Hepatic stellate cell (primary cell): ENCODE data around the gene CA10.

ENCODE experiments used
- DNase-seq: peaks from one replicate; pipeline ENCODE4 v3.0.0; 2011; ENCODE audit warnings: low spot score

The CA10 gene

GRCh38 chr17:51951741-51952140 lies 206.8 kb downstream of the CA10 start:
- no peak for DNase-seq

DNA sequence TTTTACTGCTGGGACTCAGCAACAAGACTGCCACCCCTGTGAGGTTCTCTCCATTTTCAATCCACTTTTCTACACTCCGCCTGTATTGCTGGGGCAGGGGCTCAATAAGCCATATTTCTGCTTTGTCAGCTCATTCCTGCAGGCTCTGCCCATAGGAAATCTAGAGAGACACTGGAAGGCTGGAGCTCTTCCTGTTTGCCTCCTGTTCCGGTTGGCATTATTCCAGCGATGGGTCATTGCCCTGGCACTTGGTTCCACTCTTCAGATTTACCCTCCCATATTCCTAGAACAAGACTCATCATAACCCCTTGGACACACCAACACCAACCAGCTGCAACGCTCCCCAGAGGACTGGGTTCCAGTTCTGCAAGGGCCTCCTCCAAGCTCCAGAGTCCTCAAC lies 210.4 kb downstream of the CA10 start:
- no peak for DNase-seq

DNA sequence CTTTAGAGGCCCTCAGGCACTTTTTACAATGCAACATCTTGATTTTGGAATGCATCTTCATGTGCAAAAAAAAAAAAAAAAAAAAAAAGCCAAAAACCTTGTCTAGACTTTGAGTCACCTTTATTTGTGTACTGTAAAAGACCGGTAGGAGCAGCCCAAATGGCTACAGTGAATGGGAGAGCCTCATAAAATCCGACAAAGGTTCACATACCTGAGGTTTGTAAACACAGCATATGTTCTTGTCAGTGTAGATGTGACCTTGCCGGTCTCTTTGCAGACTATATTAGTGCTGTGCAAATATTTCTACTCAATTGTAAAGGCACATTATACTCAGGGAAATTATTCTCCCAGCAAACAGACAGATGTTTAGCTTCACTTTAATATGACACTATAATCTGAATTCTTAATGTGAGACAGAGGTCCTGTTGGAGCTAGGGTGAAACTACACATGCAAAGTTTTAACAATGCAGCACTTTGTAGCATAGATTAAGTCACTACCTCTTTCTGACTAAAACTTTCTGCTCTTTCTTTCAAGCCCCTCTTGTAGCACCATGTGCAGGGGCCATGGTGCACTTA lies 211.3 kb downstream of the CA10 start:
- no peak for DNase-seq

DNA sequence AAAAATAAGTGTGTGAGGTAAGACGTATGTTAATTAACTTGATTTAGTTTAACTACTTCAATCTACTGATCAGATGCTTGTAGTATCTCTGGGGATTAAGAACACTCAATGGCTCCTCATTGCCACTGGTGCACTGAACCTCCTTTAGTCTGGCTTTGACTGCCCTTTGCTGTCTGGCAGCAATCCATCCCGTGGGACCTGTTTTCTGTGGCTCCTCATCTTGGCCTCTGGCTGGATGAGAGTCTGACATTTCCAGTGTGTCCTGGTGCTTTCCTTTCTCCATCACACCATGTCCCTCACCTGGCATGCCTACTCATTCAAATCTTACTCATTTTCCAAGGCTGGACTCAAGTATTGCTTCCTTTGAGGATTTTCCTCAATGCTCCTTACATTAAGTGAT lies 212.2 kb downstream of the CA10 start:
- no peak for DNase-seq

DNA sequence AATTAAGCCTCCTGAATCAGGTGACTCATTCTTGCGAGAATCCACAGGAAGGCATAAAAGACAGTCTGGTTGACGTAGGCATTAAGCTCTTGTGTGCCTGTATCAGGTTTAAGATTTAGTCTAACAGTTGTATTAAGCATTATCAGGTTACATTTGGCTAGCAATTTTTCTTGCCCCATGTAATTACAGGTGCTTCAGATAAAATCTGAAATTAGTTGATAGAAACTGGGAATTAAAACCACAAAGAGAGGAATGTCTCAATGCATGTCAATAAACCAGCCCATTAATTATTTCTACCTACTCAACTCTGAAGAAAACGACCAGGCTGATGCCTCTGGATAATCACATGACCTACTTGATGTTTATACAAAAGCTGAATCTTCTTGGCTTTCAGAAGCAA lies 217.2 kb downstream of the CA10 start:
- DNase-seq: no peak

GRCh38 chr17:51937264-51937663 lies 221.2 kb downstream of the CA10 start:
- DNase-seq: no peak

DNA sequence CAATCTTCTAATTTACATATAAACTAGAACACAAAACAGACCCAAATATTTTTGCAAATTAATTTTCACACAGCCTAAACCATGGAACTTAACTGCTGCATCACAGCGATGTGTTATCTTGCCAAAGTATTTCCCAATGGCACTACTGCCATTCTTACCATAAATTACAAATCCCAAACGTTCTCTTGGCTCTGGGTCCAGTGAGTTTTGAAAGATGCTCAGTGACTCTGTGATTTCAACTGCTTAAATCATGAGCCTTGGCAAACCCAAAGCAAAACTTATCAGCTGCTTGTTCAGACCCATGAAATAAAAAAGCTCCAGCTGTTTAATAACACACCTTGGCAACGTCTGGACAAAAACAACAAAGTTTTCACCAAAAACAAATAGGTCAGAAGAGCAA lies 223.0 kb downstream of the CA10 start:
- no peak for DNase-seq

- DNase-seq: no peak
These were observed 224.9 kb downstream of the CA10 start for GRCh38 chr17:51933647-51934046.

- no peak for DNase-seq
These were observed 232.1 kb downstream of the CA10 start for GRCh38 chr17:51926448-51926847.

DNA sequence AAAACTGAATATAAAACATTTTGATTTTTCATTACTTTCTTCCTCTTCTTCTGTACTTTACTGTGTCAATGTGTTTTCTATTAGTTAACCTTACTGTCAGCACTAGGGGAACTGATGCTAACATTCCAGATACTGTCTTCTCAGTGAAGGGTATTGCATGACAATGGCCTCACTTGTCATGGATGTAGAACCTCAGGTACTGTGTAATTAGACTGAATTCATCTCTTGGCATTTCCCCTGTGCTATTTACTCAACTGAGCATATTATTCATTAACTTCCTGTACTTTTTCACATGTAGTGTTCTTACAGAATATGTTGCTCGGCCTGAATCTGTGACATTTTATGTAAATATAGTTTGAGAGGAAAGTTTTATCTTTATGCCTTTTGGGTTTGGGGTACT lies 237.0 kb downstream of the CA10 start:
- no peak for DNase-seq

GRCh38 chr17:51914577-51914976 lies 243.9 kb downstream of the CA10 start:
- no peak for DNase-seq

DNA sequence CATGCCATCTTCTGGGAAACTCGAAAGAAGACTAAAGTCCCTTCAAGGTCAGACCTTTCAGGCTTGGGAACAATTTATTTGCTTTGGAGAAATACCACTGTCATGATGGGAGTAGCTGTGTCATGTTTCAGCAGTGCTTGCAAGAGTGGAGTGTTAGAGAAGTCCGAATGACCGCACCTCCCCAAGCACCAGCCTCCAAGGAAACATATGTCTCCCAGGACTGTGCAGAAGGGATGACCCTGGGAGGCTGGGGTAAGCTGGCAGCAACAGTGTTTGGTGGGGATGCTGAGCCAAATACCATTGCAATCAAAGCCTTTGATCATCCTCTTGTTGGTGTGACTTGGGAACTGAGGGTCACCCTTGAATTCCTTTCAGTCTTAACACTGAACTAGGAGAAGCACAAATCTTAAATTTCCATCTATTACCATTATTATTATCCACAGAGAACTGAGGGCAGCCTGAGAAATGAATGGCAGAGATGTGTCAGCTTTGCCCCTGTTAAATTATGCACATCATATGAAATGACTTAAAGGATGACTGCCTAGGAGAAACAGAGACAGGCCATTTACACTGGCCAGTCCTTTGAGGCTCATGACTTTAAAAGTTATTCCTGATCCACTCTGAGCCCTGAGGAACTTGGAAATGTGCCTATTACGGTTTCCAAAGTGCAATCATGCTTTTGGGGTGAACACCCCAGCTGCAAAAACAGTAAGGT lies 244.9 kb downstream of the CA10 start:
- no peak for DNase-seq

- DNase-seq: no peak
These were observed 245.6 kb downstream of the CA10 start for GRCh38 chr17:51912939-51913338.

GRCh38 chr17:51911237-51911636 lies 247.3 kb downstream of the CA10 start:
- DNase-seq: no peak

DNA sequence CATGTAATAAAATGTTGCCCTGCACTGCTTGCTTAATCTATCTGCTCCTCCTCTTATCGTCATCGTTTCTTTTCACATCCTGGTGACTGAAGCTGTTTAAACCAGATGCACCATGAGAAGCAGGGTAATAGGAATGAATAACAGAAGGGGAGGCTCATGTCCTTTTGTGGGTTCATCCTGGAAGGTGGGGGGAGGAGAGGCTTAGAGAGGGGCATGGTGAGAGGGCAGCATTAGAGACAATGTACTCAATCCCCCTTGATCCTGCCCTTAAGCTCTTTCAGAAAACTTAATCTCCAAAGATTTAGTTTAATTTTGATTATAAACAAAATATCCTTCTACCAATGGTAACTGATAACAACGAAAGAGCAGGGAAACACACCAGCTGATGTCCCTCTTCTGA lies 248.5 kb downstream of the CA10 start:
- no peak for DNase-seq

DNA sequence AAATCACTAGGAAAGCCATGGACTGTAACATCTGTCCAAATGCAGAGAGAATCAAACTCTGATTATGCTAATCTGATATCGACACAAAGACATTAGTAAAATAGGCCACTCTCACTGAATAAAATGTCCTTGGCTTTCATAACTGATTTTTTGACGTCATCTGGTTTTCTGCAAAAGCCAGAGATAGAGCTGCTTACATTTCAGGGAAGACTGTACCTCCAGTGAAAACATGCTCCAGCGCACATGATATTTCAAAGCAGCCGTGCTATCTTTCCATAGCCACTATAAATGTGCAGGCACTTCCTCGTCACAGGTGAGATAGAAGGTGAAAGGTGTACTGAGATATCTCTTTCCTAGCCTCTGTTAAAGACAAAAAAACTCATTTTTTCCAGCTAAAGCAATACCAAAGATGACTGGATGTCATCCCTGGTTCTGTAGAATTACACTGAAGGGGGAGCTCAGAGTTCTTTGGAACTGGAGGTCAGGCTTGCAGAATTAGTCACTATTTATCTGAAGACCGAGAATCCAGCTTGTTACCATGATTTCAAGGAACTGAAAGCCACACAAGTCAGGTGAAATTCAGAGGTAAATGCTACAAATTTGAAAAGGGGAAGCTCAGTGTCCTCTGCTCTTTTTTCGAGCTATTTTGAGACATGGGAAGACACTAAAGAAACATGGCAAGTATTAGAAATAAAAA lies 249.5 kb downstream of the CA10 start:
- no peak for DNase-seq

- DNase-seq: no peak
These were observed 251.5 kb downstream of the CA10 start for GRCh38 chr17:51907041-51907440.

- DNase-seq: no peak
These were observed 254.1 kb downstream of the CA10 start for GRCh38 chr17:51904379-51904778.

DNA sequence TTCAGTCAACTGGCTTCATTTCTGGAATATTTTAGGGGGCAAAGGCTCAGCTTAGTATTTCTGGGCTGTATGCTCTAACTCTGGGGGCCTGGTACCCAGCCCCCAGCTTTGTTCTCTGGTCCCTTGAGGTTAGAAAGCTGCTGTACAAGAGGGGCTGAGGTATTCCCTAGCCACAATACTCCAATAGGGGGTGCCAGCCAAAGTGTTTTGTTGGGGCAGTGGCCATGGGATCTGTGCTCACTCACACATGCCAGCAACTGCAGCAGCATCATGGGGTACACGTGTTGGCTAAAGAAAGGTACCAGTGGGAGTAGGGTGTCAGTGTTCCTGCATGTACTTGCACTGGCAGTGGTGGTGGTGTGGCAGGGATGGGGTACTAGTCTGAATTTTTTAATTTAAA lies 257.3 kb downstream of the CA10 start:
- no peak for DNase-seq

- no peak for DNase-seq
These were observed 266.6 kb downstream of the CA10 start for GRCh38 chr17:51891936-51892335.

DNA sequence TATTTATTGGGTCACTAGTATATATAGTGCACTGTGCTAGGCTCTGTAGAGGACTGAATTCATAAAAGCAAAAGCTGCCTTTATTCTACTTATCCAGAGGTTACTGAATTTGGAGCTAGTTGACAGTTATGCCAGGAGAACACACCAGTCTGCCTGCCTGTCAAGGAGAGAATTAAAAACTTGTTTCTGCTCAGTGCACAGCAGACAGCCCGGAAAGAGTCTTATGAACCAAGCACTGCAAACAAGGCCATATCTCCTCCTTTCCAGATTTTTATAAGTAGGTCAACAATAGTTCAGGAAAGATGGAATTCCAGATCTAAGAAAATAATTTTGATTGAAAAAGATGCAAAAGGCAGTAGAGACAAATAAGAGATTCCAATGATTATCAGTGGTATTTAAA lies 267.8 kb downstream of the CA10 start:
- no peak for DNase-seq

- DNase-seq: no peak
These were observed 269.7 kb downstream of the CA10 start for GRCh38 chr17:51888816-51889215.

DNA sequence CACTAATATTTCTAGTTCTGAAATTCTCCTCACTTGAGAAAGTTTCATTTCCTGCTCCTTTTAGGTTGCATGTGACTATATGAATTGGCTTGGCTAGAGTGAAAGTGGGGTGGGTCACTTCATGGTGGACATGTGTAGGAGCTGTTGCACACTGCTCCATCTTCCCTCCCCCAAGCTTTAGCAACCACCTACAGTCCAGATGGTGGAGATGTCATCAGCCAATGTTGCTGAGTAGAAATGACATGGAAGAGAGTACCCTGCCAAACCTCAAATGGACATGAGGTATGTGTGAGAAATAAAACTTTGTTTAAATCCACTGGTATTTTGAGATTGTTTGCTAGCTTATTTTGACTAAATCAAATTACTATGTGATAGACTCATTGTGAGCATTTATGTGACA lies 281.5 kb downstream of the CA10 start:
- DNase-seq: no peak

DNA sequence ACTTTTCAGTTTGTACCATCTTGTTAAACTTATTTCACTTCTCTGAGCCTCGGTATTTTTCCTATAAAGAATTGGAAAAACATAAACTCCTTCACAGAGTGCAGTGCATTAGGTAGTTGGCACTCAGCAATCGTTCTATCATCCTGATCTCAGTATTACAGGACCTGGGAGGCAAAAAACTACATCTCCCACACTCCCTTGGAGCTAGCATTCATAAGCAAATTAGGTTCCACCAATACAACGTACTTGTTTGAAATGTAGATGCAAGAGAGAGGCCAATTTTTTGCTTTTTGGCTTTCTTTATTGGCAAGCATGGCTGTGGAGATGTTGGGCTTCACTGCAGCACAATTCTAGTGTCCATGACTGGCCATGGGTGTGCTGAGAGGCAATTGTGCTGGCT lies 285.2 kb downstream of the CA10 start:
- no peak for DNase-seq
